Endothelial cell of umbilical vein (primary cell): ENCODE data around the gene ZNF148.

Source experiments
- CTCF ChIP-seq, 2 donors: IDR thresholded peaks; 1 replicate in 1 of 2; 2 replicates in 1 of 2; pipeline ENCODE4 v1.5.1; 2011; ENCODE audit warnings: low read length in 2 of 2, mild to moderate bottlenecking in 2 of 2, moderate library complexity in 2 of 2, control low read depth in 1 of 2, inconsistent platforms in 1 of 2, low read depth in 1 of 2; ENCODE audit not compliant: insufficient read depth in 1 of 2; ENCODE audit errors: extremely low read depth in 1 of 2
- POLR2AphosphoS5 ChIP-seq: IDR thresholded peaks from 2 replicates; pipeline ENCODE4 v1.6.1; 2012; ENCODE audit warnings: low read depth, mild to moderate bottlenecking, control low read depth, low read length, moderate library complexity; ENCODE audit not compliant: insufficient read depth

DNA sequence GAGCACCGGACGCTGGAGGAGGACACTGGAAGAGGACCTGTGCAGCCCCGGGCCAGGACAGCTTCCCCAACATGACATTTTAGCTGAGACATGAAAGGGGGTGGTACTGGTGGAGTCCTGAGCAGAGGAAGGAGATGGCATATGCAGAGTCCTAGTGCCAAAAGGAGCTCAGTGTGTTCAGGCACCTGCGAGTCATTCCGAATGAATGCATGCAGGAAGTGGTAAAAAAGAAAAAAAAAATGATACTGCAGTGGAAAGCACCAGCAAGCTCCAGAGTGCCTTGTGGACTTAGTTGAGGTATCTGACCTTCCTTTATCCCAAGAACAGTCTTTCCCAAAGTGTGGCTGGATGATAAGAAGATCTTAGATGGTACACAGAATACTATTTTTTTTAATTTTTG, 6.6 kb upstream of the ZNF148 start:
- TF ChIP-seq CTCF (IDR thresholded peaks at IDR 0.05; ENCODE audit: extremely low read depth in 1 of 2, insufficient read depth in 1 of 2, low read depth in 1 of 2, low read length in 2 of 2) (no peak), POLR2AphosphoS5 (no peak)
